Pulmonary artery endothelial cell (primary cell): ENCODE data around the gene MIB2. TPM values are rescaled to one million over a fixed set of nuclear protein-coding genes. Genes with fewer than 3 reads are reported as not detected.

ENCODE experiments used
- DNase-seq: peaks from one replicate; pipeline ENCODE4 v3.0.0-alpha.2; 2011; ENCODE audit warnings: low read depth, low spot score
- total RNA-seq: library from RNA; depleted of rRNA; stranded (reverse); fragments of >200 nt; gene quantifications from 2 replicates; pipeline ENCODE4 v1.2.3, GENCODE V29; 2014

Gene MIB2
- total RNA-seq, 1 donor from 2014 or later, result 30.7 TPM

DNA sequence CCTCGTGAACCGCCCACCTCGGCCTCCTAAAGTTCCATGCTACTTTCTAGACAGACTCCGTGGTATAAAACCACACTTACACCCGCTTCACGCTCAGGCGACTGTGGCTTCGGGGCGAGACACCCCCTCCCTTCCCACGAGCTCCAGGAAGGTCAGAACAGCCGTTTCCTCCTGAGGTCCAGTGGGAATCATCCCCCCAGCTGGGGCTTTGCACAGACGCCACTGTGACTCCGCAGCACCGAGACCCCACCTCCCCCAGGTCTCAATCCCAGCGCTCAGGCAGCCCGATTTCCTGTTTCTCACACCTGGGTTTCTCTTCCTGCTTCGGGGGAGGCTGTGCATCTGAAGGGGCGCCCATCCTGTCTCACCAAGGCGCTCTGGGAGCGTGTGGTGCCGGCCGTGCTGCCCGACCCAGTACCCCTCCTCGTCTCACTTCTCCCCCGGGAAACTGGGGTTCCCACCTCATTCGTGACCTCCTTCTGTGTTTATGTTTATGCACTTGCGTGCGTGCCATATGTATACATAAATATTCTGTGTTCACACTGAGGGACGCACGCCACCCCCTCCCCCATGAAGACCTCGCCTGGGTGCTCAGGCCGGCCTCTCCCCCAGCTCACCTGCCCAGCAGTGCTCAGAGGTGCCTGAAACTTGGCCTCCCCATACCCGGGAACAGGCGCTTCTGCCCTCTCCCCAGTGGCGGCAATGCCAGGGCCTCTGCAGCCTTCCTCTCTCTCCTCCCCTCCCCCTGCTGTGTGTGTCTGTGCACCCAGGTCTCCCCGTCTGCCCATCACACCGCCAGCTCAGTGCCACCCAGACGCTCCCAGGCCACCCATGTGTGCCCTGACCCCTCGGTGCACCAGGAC, 62.6 kb downstream of the MIB2 start:
- no peak for DNase-seq

DNA sequence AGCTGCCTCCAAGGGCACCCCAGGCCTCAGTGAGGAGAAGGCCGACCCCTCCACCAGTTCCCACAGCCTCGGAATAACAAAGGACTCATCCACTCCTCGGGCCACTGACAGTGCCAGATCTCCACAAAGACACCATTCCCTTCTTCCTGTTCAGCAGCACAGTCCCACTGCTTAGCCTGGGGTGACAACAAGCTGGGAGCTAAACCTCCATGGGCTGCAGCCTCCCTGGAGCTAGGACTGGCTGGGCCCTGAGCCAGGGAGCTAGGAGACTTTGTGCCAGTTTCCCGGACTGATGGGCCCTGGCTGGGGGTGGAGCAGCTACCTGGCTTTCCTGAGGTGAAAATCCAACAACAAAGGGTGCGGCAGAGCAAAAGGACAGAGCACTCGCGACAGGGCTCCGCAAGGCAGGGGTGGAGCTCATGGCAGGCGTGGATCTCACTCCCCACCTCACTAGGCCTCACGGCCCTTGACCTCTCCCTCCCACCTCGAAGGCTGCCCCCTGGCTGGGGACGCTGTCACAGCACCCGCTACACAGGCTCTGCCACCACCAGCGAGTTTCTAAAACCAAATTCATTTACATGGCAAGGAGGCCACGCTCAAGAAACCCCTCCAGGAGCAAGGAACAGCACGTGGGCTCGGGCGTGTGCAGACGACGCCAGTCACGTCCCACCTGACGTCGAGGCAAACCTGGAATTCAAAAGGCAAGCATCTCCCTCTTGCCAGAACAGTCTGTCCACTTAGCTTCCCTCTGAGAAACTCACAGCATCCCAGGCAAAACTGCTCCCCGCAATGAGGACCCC, 63.5 kb downstream of the MIB2 start:
- DNase-seq, result no peak

Other genes starting within 250 kb of the MIB2 start
- gene AURKAIP1, start 240.3 kb upstream of the MIB2 start, total RNA-seq, result 115 and 129 TPM in 2 replicates
- 96.5 and 105 TPM in 2 replicates for gene CCNL2, start 216.2 kb upstream of the MIB2 start, total RNA-seq
- 116 and 132 TPM in 2 replicates for gene MRPL20, start 208.2 kb upstream of the MIB2 start, total RNA-seq
- gene ANKRD65, start 194.2 kb upstream of the MIB2 start, total RNA-seq, result 0.07 and 0.14 TPM in 2 replicates
- gene VWA1, start 179.8 kb upstream of the MIB2 start, total RNA-seq, result 1.6 and 1.7 TPM in 2 replicates
- gene ATAD3C, start 165.8 kb upstream of the MIB2 start, total RNA-seq, result 0.20 TPM in 1 of 2 replicates, not detected in the other
- 23.6 and 32.2 TPM in 2 replicates for gene ATAD3B, start 143.7 kb upstream of the MIB2 start, total RNA-seq
- gene ATAD3A, start 103.3 kb upstream of the MIB2 start, total RNA-seq, result 64.1 and 64.7 TPM in 2 replicates
- gene TMEM240, start 74.9 kb upstream of the MIB2 start, total RNA-seq, result 2.2 and 3.0 TPM in 2 replicates
- 75.0 and 92.4 TPM in 2 replicates for gene SSU72, start 40.6 kb upstream of the MIB2 start, total RNA-seq
- 0.14 and 0.33 TPM in 2 replicates for gene FNDC10, start 15.4 kb upstream of the MIB2 start, total RNA-seq
- 0.33 TPM in 1 of 2 replicates, not detected in the other for gene MMP23B, start 16.7 kb downstream of the MIB2 start, total RNA-seq
- gene CDK11B, start 43.5 kb downstream of the MIB2 start, total RNA-seq, result 10.4 and 15.2 TPM in 2 replicates
- 20.6 and 21.8 TPM in 2 replicates for gene SLC35E2B, start 77.3 kb downstream of the MIB2 start, total RNA-seq
- gene CDK11A, start 108.9 kb downstream of the MIB2 start, total RNA-seq, result 8.1 and 15.9 TPM in 2 replicates
- gene NADK, start 163.0 kb downstream of the MIB2 start, total RNA-seq, result 47.3 and 56.7 TPM in 2 replicates